ENCODE measurements around the gene CHRM3.

The CHRM3 gene

GRCh38 chr1:239417221-239417620 is 30.9 kb downstream of the CHRM3 start:
- no peak for FAIRE-seq

GRCh38 chr1:239417986-239418640 is 31.7 kb downstream of the CHRM3 start:
- no peak for FAIRE-seq

- no peak for FAIRE-seq
Observed at GRCh38 chr1:239418681-239419080, 32.3 kb downstream of the CHRM3 start.

GRCh38 chr1:239421811-239422210 is 35.4 kb downstream of the CHRM3 start:
- no peak for FAIRE-seq

GRCh38 chr1:239422818-239423217 is 36.5 kb downstream of the CHRM3 start:
- FAIRE-seq: no peak

- FAIRE-seq: no peak
Observed at GRCh38 chr1:239426821-239427475, 40.6 kb downstream of the CHRM3 start.

- FAIRE-seq: no peak
Observed at GRCh38 chr1:239427712-239428111, 41.3 kb downstream of the CHRM3 start.

GRCh38 chr1:239428120-239428710 is 41.8 kb downstream of the CHRM3 start:
- no peak for FAIRE-seq

- no peak for FAIRE-seq
Observed at GRCh38 chr1:239429163-239429562, 42.8 kb downstream of the CHRM3 start.

GRCh38 chr1:239432255-239432654 is 45.9 kb downstream of the CHRM3 start:
- no peak for FAIRE-seq

- FAIRE-seq: no peak
Observed at GRCh38 chr1:239434181-239434580, 47.8 kb downstream of the CHRM3 start.

Measured in G401.6 (cell line).